GM23338 (cell line): Measurements from ENCODE around the gene NTN4. TPM values are rescaled to one million over a fixed set of nuclear protein-coding genes. Genes with fewer than 3 reads are reported as not detected.

Experiments
- ATAC-seq: fragments of 200-7000 bp; cut with Tn5 transposase; 3 replicates; pipeline ENCODE4 v1.9.1; 2020
- DNase-seq: peaks from one replicate; pipeline ENCODE4 v3.0.0-alpha.2; 2015; ENCODE audit warnings: low spot score
- H2AFZ ChIP-seq: fragments of 200-600 bp; sonication (generic); 2 replicates; pipeline ENCODE4 v1.8.0; 2016; ENCODE audit warnings: antibody characterized with exemption, mild to moderate bottlenecking, moderate library complexity
- H3F3A ChIP-seq: fragments of 200-600 bp; sonication (generic); replicated peaks from 2 replicates; pipeline ENCODE4 v1.8.0; 2017; ENCODE audit warnings: antibody characterized with exemption, mixed run types, low read depth
- H3K27ac ChIP-seq: fragments of 200-600 bp; sonication (generic); 2 replicates; pipeline ENCODE4 v1.6.1; 2016; ENCODE audit warnings: low read depth
- H3K27me3 ChIP-seq: fragments of 200-600 bp; sonication (generic); 2 replicates; pipeline ENCODE4 v1.8.0; 2016; ENCODE audit warnings: mild to moderate bottlenecking, mixed run types, moderate library complexity; ENCODE audit not compliant: insufficient read depth
- H3K36me3 ChIP-seq: fragments of 200-600 bp; sonication (generic); 2 replicates; pipeline ENCODE4 v1.8.0; 2016; ENCODE audit warnings: mild to moderate bottlenecking; ENCODE audit not compliant: insufficient read depth
- H3K4me1 ChIP-seq: fragments of 200-600 bp; sonication (generic); 2 replicates; pipeline ENCODE4 v1.8.0; 2016; ENCODE audit warnings: mild to moderate bottlenecking, moderate library complexity; ENCODE audit not compliant: insufficient read depth
- H3K4me2 ChIP-seq: fragments of 200-600 bp; sonication (generic); 2 replicates; pipeline ENCODE4 v1.7.1; 2017; ENCODE audit warnings: mixed run types
- H3K4me3 ChIP-seq: fragments of 200-600 bp; sonication (generic); 2 replicates; pipeline ENCODE4 v1.6.1; 2016; ENCODE audit warnings: mixed run types
- H3K79me2 ChIP-seq: fragments of 200-600 bp; sonication (generic); replicated peaks from 2 replicates; pipeline ENCODE4 v1.8.0; 2017; ENCODE audit warnings: mild to moderate bottlenecking; ENCODE audit not compliant: insufficient read depth
- H3K9me2 ChIP-seq: fragments of 200-600 bp; sonication (generic); 2 replicates; pipeline ENCODE4 v1.8.0; 2017; ENCODE audit not compliant: insufficient read depth
- H4K20me1 ChIP-seq: fragments of 200-600 bp; sonication (generic); replicated peaks from 2 replicates; pipeline ENCODE4 v1.8.0; 2017; ENCODE audit warnings: mild to moderate bottlenecking; ENCODE audit not compliant: insufficient read depth
- H3K27ac Mint-ChIP-seq: 2 replicates; pipeline ENCODE4 v1.8.0; 2020; ENCODE audit warnings: inconsistent platforms, mild to moderate bottlenecking, moderate library complexity, mixed read lengths
- H3K27me3 Mint-ChIP-seq: 3 replicates; pipeline ENCODE4 v1.8.0; 2022; ENCODE audit warnings: low read depth, mild to moderate bottlenecking, moderate library complexity, mixed read lengths, inconsistent platforms; ENCODE audit not compliant: insufficient read depth, poor library complexity
- H3K36me3 Mint-ChIP-seq: 3 replicates; pipeline ENCODE4 v1.8.0; 2021; ENCODE audit warnings: low read depth, mild to moderate bottlenecking, inconsistent platforms, moderate library complexity, mixed read lengths
- H3K4me1 Mint-ChIP-seq: 3 replicates; pipeline ENCODE4 v1.8.0; 2020; ENCODE audit warnings: mild to moderate bottlenecking, inconsistent platforms, mixed read lengths
- H3K4me3 Mint-ChIP-seq: 3 replicates; pipeline ENCODE4 v1.8.0; 2021; ENCODE audit warnings: moderate library complexity, mild to moderate bottlenecking, inconsistent platforms, mixed read lengths
- H3K9me3 Mint-ChIP-seq: 3 replicates; pipeline ENCODE4 v1.8.0; 2020; ENCODE audit warnings: moderate library complexity, mild to moderate bottlenecking, inconsistent platforms, mixed read lengths
- CTCF ChIP-seq, 2 experiments: fragments of 200-600 bp in 1 of 2; sonication (generic) in 1 of 2; conservative IDR thresholded peaks; 2 replicates each; pipeline versions ENCODE4 v1.5.1 to v1.6.1; 2016 to 2017; ENCODE audit warnings: antibody characterized with exemption in 2 of 2, low read depth in 2 of 2, mild to moderate bottlenecking in 2 of 2, moderate library complexity in 1 of 2
- EZH2 ChIP-seq: fragments of 200-600 bp; sonication (generic); IDR thresholded peaks from one replicate; pipeline ENCODE4 v1.8.0; 2017; ENCODE audit warnings: antibody characterized with exemption, mild to moderate bottlenecking, low read depth; ENCODE audit not compliant: unreplicated experiment
- EZH2phosphoT487 ChIP-seq: fragments of 200-600 bp; sonication (generic); IDR thresholded peaks from one replicate; pipeline ENCODE4 v1.8.1; 2018; ENCODE audit warnings: antibody characterized with exemption; ENCODE audit not compliant: unreplicated experiment
- JUNB ChIP-seq: IDR thresholded peaks from one replicate; pipeline ENCODE4 v1.6.1; 2016; ENCODE audit warnings: antibody characterized with exemption; ENCODE audit not compliant: unreplicated experiment
- POLR2AphosphoS5 ChIP-seq: IDR thresholded peaks from 2 replicates; pipeline ENCODE4 v1.6.1; 2016; ENCODE audit warnings: antibody characterized with exemption, low read depth
- REST ChIP-seq: IDR thresholded peaks from one replicate; pipeline ENCODE4 v1.6.1; 2018; ENCODE audit warnings: antibody characterized with exemption; ENCODE audit not compliant: unreplicated experiment
- STAT1 ChIP-seq: IDR thresholded peaks from one replicate; pipeline ENCODE4 v1.6.1; 2016; ENCODE audit warnings: antibody characterized with exemption; ENCODE audit not compliant: unreplicated experiment
- ZNF331 ChIP-seq: fragments of 250-450 bp; sonication (Bioruptor Pico); IDR thresholded peaks from 2 replicates; pipeline ENCODE4 v1.5.0; 2020; ENCODE audit warnings: low read depth, mild to moderate bottlenecking, moderate library complexity
- polyA plus RNA-seq: library from polyadenylated mRNA; unstranded; fragments of >200 nt; fragmentation: Nextera tagmentation; extraction: Ambion mirVana; gene quantifications from 2 replicates; pipeline ENCODE4 v1.2.1, GENCODE V29; 2016
- total RNA-seq: library from RNA; depleted of rRNA; stranded (reverse); fragments of >200 nt; shearing (Covaris generic); gene quantifications from 2 replicates; pipeline ENCODE4 v1.2.3, GENCODE V29; 2014

The NTN4 gene
- total and polyA plus RNA-seq, 2 experiments from 2014 or later, result 1.5 to 3.8 TPM

- no peak overlapping the region for H3K4me3 Mint-ChIP-seq
- no peaks in the 10 kb centered on the region for H3K79me2 ChIP-seq
- no peak overlapping the region for H2AFZ ChIP-seq
- no peak overlapping the region for H3K4me2 ChIP-seq
- H3K36me3 Mint-ChIP-seq, result no peaks in the 10 kb centered on the region; the same call in 1 of the 3 replicates
- peaks cover 1% of the 10 kb centered on the region for H3K27me3 Mint-ChIP-seq
- H3K9me2 ChIP-seq, result no peaks in the 10 kb centered on the region
- no peaks in the 10 kb centered on the region for H4K20me1 ChIP-seq
- no peaks in the 10 kb centered on the region for H3F3A ChIP-seq
- no peak overlapping the region for H3K27ac ChIP-seq
- no peaks in the 10 kb centered on the region for H3K36me3 ChIP-seq
- H3K4me1 ChIP-seq, result no peaks in the 10 kb centered on the region; the same call in 1 of the 2 replicates
- DNase-seq (no peak), ATAC-seq (no peak)
- no peak overlapping the region for H3K4me3 ChIP-seq
- no peak for TF ChIP-seq CTCF (conservative IDR thresholded peaks at IDR 0.05; ENCODE audit: low read depth in 2 of 2)
- TF ChIP-seq ZNF331, result no peak
- no peak for TF ChIP-seq EZH2phosphoT487
- TF ChIP-seq REST, result no peak
- TF ChIP-seq JUNB, result no peak
- H3K4me1 Mint-ChIP-seq, result no peaks in the 10 kb centered on the region
- H3K27me3 ChIP-seq, result no peaks in the 10 kb centered on the region
- H3K27ac Mint-ChIP-seq, result no peak overlapping the region
- peaks cover 9% of the 10 kb centered on the region; the same call in 2 of the 3 replicates for H3K9me3 Mint-ChIP-seq
Measured at GRCh38 chr12:95805864-95806671, 15.5 kb upstream of the NTN4 start.

GRCh38 chr12:95804291-95804690, 13.7 kb upstream of the NTN4 start:
- H2AFZ ChIP-seq, result no peak overlapping the region
- H3K27ac ChIP-seq, result no peak overlapping the region
- no peaks in the 10 kb centered on the region for H3K79me2 ChIP-seq
- no peaks in the 10 kb centered on the region for H3K4me1 Mint-ChIP-seq
- H3K4me2 ChIP-seq, result no peak overlapping the region
- H3K27me3 ChIP-seq, result no peaks in the 10 kb centered on the region
- H3K27me3 Mint-ChIP-seq, result peaks cover 1% of the 10 kb centered on the region
- H4K20me1 ChIP-seq, result no peaks in the 10 kb centered on the region
- DNase-seq (no peak), ATAC-seq (no peak)
- no peaks in the 10 kb centered on the region for H3K36me3 ChIP-seq
- no peaks in the 10 kb centered on the region for H3F3A ChIP-seq
- no peaks in the 10 kb centered on the region; the same call in 1 of the 3 replicates for H3K36me3 Mint-ChIP-seq
- H3K4me3 Mint-ChIP-seq, result no peak overlapping the region
- no peaks in the 10 kb centered on the region; the same call in 1 of the 2 replicates for H3K4me1 ChIP-seq
- no peaks in the 10 kb centered on the region for H3K9me2 ChIP-seq
- no peak for TF ChIP-seq POLR2AphosphoS5
- no peak for TF ChIP-seq CTCF (conservative IDR thresholded peaks at IDR 0.05; ENCODE audit: low read depth in 2 of 2)
- TF ChIP-seq REST, result no peak
- TF ChIP-seq JUNB, result no peak
- TF ChIP-seq STAT1, result no peak
- TF ChIP-seq EZH2, result no peak
- H3K9me3 Mint-ChIP-seq, result peaks cover 7% of the 10 kb centered on the region; the same call in 2 of the 3 replicates
- H3K27ac Mint-ChIP-seq, result no peak overlapping the region
- H3K4me3 ChIP-seq, result no peak overlapping the region
